ENCODE data around the gene PLCL1. TPM values are rescaled to one million over a fixed set of nuclear protein-coding genes. Genes with fewer than 3 reads are reported as not detected.

Gene PLCL1
- total RNA-seq, 1 experiment from 2014 or later = not detected

- CTCF ChIA-PET = no interaction called here
- Histone ChIP-seq H2AFZ (no peak overlapping the region), H4K20me1 (ENCODE audit: insufficient read depth) (no peaks in the 10 kb centered on the region), H3K4me2 (no peak overlapping the region), H3F3A (ENCODE audit: insufficient read depth, low read depth) (no peaks in the 10 kb centered on the region), H3K27me3 (ENCODE audit: insufficient read depth, low read depth) (no peaks in the 10 kb centered on the region), H3K9me2 (ENCODE audit: insufficient read depth) (no peaks in the 10 kb centered on the region; the same call in 1 of the 2 replicates), H3K4me3 (no peak overlapping the region), H3K27ac (no peak overlapping the region), H3K4me1 (replicated peaks; ENCODE audit: insufficient read depth) (no peaks in the 10 kb centered on the region), H3K79me2 (ENCODE audit: low read depth) (no peaks in the 10 kb centered on the region), H3K9me3 (ENCODE audit: insufficient read depth, low read depth) (no peaks in the 10 kb centered on the region), H3K36me3 (ENCODE audit: low read depth) (no peaks in the 10 kb centered on the region)
- TF ChIP-seq EZH2 (IDR thresholded peaks at IDR 0.05; ENCODE audit: low read depth) (no peak), CTCF (conservative IDR thresholded peaks at IDR 0.05) (no peak)
- POLR2A ChIA-PET (ENCODE audit: unreplicated experiment) = no interaction called here
- DNase-seq = no peak
- intact Hi-C loops (cut with micrococcal nuclease; ENCODE audit: unreplicated experiment) = no loop called here
- no TSS peak for BruUV-seq (replicated peaks)
Observed at GRCh38 chr2:197938555-197938954, 134.2 kb downstream of the PLCL1 start.

GRCh38 chr2:197939787-197940186 is 135.4 kb downstream of the PLCL1 start:
- Histone ChIP-seq H3K4me1 (replicated peaks; ENCODE audit: insufficient read depth) (no peaks in the 10 kb centered on the region), H3K36me3 (ENCODE audit: low read depth) (no peaks in the 10 kb centered on the region), H3K4me3 (no peak overlapping the region), H3K4me2 (no peak overlapping the region), H2AFZ (no peak overlapping the region), H4K20me1 (ENCODE audit: insufficient read depth) (no peaks in the 10 kb centered on the region), H3K9me3 (ENCODE audit: insufficient read depth, low read depth) (no peaks in the 10 kb centered on the region), H3K9me2 (ENCODE audit: insufficient read depth) (no peaks in the 10 kb centered on the region; the same call in 1 of the 2 replicates), H3K79me2 (ENCODE audit: low read depth) (no peaks in the 10 kb centered on the region), H3K27ac (no peak overlapping the region), H3F3A (ENCODE audit: insufficient read depth, low read depth) (no peaks in the 10 kb centered on the region), H3K27me3 (ENCODE audit: insufficient read depth, low read depth) (no peaks in the 10 kb centered on the region)
- POLR2A ChIA-PET (ENCODE audit: unreplicated experiment) = no interaction called here
- DNase-seq = no peak
- CTCF ChIA-PET = no interaction called here
- no TSS peak for BruUV-seq (replicated peaks)
- TF ChIP-seq CTCF (conservative IDR thresholded peaks at IDR 0.05) (no peak), EZH2 (IDR thresholded peaks at IDR 0.05; ENCODE audit: low read depth) (no peak)
- intact Hi-C loops (cut with micrococcal nuclease; ENCODE audit: unreplicated experiment) = no loop called here

- Histone ChIP-seq H3K4me2 (no peak overlapping the region), H3F3A (ENCODE audit: insufficient read depth, low read depth) (no peaks in the 10 kb centered on the region), H3K36me3 (ENCODE audit: low read depth) (no peaks in the 10 kb centered on the region), H3K4me3 (no peak overlapping the region), H3K79me2 (ENCODE audit: low read depth) (no peaks in the 10 kb centered on the region), H3K9me2 (ENCODE audit: insufficient read depth) (no peaks in the 10 kb centered on the region; the same call in 1 of the 2 replicates), H2AFZ (no peak overlapping the region), H3K9me3 (ENCODE audit: insufficient read depth, low read depth) (no peaks in the 10 kb centered on the region), H3K27ac (no peak overlapping the region), H4K20me1 (ENCODE audit: insufficient read depth) (no peaks in the 10 kb centered on the region), H3K4me1 (replicated peaks; ENCODE audit: insufficient read depth) (no peaks in the 10 kb centered on the region), H3K27me3 (ENCODE audit: insufficient read depth, low read depth) (no peaks in the 10 kb centered on the region)
- ChIA-PET POLR2A (ENCODE audit: unreplicated experiment) (no interaction called here), CTCF (no interaction called here)
- TF ChIP-seq CTCF (conservative IDR thresholded peaks at IDR 0.05) = no peak
- no peak for TF ChIP-seq EZH2 (IDR thresholded peaks at IDR 0.05; ENCODE audit: low read depth)
- intact Hi-C loops (cut with micrococcal nuclease; ENCODE audit: unreplicated experiment) = no loop called here
- BruUV-seq (replicated peaks) = no TSS peak
- no peak for DNase-seq
Observed at GRCh38 chr2:197940382-197940781, 136.0 kb downstream of the PLCL1 start.

Measured in PC-9 (cell line).